Skin epidermis (tissue), 12 donors: ENCODE measurements around the gene CEBPZ.

Experiments used
- H3K27ac ChIP-seq, 21 experiments: fragments of 200-600 bp; sonication (generic) in 11 of 21; one replicate each; pipeline ENCODE4 v1.5.0; 2020; ENCODE audit warnings: mild to moderate bottlenecking in 3 of 21, inconsistent platforms in 2 of 21, moderate library complexity in 2 of 21
- H3K4me3 ChIP-seq, 7 experiments: fragments of 200-600 bp; sonication (generic) in 2 of 7; one replicate each; pipeline ENCODE4 v1.5.0; 2020; ENCODE audit warnings: inconsistent platforms in 2 of 7, mild to moderate bottlenecking in 2 of 7, moderate library complexity in 1 of 7

The CEBPZ gene

DNA sequence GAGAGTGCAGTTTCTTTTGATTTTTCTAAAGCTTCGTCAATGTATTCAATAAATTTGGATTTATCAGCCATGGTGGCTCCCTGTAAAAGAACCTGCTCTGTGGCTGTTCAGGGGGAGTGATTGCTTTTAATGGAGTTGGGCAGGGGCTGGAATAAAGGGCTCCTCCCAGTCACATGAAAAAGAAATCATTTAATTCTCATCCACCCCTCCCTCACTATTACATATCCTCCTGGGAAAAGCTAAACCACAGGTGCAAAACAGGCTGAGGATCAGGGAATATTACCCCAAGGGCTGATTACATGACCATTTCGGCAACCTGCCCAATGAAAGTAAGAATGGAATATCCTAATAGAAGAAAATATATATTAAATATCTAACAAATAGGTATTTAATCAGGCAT is 42.8 kb downstream of the CEBPZ start, which contains the start of gene SULT6B1:
SULT6B1 (minus strand) TSS at position 101 of the 400 bp plus-strand sequence; CDS start at position 71, 30 bp downstream.
- Histone ChIP-seq H3K4me3 (no peak within 1 kb of the TSS), H3K27ac (peak within 1 kb of the TSS in 2 of 21 experiments; percentile 21)

DNA sequence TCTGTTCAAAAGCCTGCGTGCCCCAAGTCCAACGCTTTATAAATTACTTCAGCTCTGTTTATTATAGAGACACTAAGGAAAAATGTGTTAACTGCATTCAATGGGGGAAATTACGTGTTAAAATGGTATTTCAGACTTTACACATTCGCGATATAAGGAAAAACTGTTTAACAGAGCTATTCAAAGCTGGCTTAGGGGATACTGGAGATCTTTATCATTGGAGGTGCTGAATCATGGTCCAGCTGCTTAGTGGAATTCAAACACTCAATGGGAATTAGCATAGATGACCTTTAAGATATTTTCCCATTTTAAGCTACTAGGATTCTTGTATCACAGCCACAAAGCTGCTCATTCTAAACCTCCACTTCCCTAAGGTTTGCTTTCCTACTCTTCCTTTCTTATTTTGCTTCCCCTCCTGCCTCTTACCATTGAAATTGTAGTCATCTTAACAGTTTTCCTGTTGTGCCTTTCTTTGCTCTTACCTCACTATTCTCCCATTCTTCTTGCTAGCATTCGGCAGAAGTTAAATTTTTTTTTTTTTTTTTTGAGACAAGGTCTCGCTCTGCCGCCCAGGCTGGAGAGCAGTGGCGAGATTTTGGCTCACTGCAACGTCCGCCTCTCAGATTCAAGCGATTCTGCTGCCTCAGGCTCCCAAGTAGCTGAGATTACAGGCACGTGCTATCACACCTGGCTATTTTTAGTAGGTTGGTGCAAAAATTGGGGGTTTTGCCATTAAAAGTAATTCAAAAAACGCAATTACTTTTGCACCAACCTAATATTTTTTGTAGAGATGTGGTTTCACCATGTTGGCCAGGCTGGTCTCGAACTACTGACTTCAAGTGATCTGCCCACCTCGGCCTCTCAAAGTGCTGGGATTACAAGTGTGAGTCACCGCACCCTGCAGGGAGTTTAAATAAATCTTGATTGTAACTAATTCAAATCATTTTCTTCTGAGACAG is 49.4 kb downstream of the CEBPZ start:
- Histone ChIP-seq H3K27ac (no peak overlapping the region), H3K4me3 (no peak overlapping the region)

DNA sequence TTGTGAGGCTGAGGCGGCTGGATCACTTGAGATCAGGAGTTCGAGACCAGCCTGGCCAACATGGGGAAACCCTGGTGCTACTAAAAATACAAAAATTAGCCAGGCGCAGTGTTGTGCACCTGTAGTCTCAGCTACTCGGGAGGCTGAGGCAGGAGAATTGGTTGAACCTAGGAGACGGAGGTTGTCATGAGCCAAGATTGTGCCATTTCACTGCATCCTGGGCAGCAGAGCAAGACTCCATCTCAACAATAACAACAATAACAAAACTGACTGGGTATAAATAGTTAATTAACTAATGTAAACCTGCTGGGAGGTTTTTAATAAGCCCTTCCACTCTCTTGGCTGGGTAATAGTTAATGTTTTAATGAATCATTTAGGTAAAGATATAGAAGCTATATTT is 50.8 kb downstream of the CEBPZ start:
- peak overlapping the region in 1 of 21 experiments; percentile 6 for H3K27ac ChIP-seq
- no peak overlapping the region for H3K4me3 ChIP-seq

DNA sequence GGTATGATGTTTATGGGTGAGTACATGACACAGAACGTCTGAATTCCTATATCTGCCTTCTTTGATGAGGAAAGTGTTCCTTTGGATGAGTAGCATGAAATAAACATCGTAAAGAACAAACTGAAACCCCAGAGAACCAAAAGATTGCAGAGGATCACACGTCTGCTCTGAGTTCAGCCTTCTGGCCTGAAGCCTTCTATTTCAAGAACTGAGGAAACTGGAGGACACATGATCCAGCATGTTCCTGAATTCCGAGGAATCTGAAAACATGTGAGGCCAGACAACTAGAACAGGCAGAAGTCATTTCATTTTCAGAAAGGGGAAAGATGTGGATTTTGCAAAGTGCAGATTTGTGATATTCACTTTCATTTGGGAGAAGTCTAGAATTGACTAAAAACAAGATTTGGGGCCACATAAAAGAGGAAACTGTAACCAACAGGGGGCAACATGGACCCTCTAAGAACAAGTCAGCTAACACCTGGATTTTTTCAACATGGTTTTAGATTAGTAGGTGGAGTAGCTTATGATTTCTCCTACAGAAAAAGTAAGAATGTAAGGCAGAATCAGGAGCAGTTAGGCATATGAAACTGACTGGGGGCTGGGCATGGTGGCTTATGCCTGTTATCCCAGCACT is 51.3 kb downstream of the CEBPZ start:
- H3K4me3 ChIP-seq: no peak overlapping the region
- peak overlapping the region in 2 of 21 experiments; percentile 6 to 38 for H3K27ac ChIP-seq

DNA sequence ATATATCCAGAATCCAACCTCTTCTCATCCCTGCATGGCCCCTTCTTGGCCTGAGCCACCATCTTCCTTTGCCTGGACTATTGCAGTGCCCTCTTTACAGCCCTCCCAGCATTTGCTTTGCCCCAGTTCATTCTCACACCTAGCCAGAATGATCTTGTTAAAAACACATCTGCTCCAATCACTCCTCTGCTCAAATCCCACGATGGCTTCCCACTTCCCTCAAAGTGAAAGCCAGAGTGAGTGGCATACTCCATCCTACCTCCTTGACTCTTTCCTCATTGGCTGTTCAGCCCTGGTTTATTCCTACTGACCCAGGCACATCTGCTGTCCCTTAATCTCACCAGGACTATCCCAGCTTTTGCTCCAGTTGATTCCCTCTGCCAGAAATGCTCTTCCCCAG is 57.7 kb downstream of the CEBPZ start:
- H3K27ac ChIP-seq: no peak overlapping the region
- no peak overlapping the region for H3K4me3 ChIP-seq

DNA sequence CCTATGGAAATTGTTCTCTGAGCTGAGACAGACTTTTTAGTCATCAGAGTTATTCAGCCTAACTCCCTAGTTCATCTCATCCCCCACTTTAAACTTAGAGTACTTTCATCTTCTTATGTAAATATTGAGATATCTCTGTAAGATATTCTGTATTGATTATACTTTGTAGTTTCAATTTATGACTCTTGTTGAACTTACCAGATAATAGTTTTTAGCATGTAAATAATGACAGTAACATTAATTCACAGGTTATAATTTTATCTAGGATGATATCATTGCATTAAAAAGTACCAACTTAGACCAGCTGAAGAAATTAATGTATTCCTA is 59.8 kb downstream of the CEBPZ start:
- Histone ChIP-seq H3K27ac (no peak overlapping the region), H3K4me3 (no peak overlapping the region)

DNA sequence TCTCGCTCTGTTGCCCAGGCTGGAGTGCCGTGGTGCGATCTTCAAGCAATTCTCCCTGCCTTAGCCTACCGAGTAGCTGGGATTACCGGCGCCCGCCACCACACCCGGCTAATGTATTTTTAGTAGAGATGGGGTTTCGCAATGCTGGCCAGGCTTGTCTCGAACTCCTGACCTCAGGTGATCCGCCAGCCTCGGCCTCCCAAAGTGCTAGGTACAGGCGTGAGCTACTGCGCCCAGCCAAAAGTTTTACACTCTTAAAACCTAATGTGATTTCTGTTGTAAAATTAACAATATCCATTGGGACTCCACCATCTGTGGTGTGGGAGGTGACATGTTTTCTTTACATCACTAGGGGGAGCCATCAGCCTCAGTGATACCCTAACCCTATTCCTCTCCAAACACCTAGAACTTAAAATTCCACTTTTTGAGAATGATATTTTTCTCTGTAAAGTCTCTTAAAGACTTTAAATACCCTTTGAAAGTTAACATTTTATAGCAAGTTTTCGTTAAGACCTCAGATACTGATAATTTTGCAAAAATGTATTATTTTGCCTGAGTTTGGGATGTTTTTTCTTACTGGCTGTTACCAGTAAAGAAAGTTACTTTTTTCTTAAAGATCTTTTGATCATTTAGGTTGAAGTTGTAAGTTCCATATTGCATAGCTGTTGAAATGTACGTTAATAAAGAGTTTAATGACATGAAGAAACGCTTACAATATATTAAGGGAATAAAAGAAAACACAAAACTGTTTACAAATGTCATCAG is 63.0 kb downstream of the CEBPZ start:
- H3K27ac ChIP-seq: no peak overlapping the region
- H3K4me3 ChIP-seq: no peak overlapping the region

DNA sequence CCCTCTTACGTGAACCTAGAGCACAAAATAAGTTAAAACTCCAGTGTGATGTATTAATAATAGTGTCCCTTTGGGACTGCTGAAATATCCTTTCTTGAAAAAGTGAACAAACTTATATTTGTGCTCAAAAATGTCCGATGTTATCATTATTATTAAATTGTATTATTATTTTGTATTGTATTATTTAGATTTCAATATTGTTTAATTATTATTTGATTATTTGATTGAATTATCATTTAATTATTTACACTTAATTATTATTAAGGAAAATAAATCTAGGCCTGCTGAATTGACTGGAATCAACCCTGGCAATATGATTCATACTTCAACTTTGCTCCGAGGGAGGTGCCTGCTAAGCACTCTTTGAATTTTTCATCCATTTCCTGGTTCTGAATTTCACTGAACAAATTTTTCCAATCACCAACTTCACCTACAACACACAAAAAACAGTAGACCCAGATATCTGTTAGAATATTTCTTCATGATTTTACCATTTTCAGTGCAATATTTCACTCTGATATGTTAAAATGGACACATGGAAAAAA is 63.7 kb downstream of the CEBPZ start:
- H3K27ac ChIP-seq: no peak overlapping the region
- H3K4me3 ChIP-seq: no peak overlapping the region

DNA sequence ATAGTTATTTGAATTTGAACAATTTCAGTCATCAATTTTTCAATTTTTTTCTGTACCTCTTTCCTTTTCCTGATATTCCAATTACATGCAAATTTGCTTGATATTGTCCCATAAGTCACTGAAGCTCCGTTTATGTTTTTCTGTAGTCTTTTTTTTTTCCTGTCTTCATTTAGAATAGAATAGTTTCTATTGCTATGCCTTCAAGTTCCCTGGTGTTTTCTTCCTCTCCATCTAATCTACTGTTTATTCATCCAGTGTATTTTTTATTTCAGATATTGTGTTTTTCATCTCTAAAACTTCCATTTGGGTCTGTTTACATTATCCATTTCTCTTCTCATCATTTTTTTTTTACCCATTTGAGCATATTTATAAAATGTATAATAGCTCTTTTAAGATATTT is 66.6 kb downstream of the CEBPZ start:
- H3K4me3 ChIP-seq: no peak overlapping the region

DNA sequence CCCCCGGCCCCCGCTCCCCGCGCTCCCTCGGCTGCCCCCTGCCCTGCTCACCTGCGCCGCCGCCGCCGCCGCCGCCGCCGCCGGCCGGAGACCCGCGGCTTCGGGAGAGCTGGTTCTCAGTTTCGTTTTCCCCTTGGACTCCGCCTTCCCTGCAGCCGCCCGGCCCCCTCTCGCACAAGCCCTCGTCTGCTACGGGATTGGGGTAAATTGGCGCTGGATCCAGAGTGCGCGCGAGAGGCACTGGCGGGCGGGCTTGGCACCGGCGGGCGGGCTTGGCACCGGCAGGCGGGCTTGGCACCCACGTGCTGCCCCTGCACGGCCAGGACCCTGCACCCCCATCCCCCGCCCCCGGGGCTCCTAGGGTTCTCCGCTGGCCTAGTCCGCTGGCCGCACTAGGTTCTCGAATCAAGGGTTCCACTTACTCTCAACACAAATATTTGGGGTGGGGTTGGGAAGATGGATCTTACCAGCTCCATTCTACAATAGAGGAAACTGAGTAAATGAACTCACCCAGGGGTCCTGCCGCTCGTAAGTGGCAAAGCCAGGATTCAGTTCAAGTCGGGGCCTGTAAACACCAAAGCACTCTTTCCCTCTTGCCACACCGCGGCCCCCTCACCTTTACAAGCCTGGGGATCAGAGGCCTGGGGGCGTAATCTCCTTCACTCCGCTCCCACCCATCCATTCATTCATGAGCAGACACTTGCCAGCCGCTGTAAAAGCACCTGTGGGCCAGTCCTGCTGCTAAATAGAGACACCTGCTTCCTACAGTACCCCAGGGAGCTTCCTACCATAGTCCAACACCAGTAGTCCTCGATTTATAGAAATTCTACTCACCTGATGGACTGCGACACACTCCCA is 74.3 kb downstream of the CEBPZ start, which contains the start of gene EIF2AK2:
EIF2AK2 (minus strand) TSS at position 124 of the 858 bp plus-strand sequence. CDS start 9,174 bp downstream, outside the sequence.
- Histone ChIP-seq H3K27ac (peak within 1 kb of the TSS; percentile 47 to 98 (median 91)), H3K4me3 (peak within 1 kb of the TSS; percentile 83 to 96 (median 91))

More for the DNA sequence above, 66.6 kb downstream of the CEBPZ start:
- H3K27ac ChIP-seq: no peak overlapping the region

DNA sequence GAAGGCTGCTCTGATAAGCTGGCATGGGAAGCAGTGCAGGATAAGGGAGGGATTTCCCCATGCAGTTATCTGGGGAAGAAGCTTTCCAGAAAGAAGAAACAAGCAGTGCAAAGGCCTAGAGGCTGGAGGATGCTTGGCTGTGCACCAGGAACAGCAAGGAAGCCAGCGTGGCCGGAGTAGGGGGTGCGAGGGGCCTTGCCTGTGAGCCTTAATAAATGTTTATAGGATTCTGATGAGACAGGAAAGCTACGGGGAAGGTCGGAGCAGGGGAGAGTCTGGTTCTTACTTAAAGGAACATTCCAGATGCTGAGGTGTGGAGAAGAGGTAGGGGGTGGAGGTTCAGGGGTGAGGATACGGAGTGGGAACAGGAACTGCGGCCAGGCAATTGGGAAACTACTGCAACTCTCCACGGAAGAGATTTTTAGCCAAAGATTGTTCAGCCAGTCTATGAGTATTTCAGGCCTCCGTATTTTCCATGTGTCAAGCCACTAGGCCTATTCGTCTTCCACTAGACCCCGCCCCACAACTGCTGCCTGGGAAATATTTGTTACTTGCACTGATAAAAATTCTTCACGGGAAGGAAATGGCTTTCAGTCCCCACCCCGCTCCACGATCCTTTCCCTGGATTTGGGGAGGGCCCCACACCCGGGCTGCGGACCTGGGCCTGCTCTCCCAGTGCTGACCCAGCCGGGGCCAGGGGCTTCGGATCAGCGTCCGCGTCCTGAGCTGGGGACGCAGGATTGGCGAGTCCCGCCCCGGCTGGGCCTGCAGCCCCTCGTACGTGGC is 75.1 kb downstream of the CEBPZ start:
- Histone ChIP-seq H3K27ac (peak overlapping the region; percentile 47 to 98 (median 91)), H3K4me3 (peak overlapping the region; percentile 83 to 96 (median 91))

DNA sequence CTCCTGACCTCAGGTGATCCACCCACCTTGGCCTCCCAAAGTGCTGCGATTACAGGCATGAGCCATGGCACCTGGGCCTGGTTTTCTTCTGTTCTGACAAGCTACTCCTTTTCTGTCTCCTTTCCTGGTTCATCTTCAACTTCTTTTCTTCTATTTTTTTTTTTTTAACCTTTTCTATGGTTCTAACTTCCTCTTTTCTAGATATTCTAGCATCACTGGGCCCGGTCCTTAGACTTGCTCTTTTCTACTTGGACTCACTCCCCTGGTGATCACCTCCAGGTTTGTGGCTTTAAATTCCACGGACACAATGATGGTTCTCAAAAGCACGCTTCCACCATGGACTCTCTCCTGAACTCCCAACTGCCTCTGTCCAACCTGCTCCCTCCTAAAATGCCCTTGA is 76.6 kb downstream of the CEBPZ start:
- H3K4me3 ChIP-seq: no peak overlapping the region
- no peak overlapping the region for H3K27ac ChIP-seq

DNA sequence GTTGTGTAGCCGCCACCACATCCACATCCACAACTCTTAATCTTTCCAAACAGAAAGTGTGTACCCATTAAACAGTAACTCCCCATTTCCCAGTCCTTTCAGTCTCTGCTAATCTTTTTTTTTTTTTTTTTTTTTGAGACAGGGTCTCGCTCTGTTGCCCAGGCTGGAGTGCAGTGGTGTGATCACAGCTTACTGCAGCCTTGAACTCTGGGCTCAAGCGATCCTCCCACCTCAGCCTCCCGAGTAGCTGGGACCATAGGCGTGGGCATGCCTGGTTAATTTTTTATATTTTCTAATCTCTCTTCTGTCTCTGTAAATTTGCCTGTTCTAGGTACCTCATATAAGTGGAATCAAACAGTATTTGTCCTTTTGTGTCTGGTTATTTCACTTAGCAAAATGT is 78.2 kb downstream of the CEBPZ start:
- H3K4me3 ChIP-seq: no peak overlapping the region
- H3K27ac ChIP-seq: no peak overlapping the region
